HL-60 (cell line): ENCODE results near the gene ADCYAP1R1.

Experiments
- POLR2AphosphoS5 ChIP-seq: IDR thresholded peaks from 2 replicates; pipeline ENCODE4 v1.6.1; 2012; ENCODE audit warnings: low read depth
- TF ChIP-seq, protein P1 (sequence below): IDR thresholded peaks from one replicate; pipeline ENCODE4 v1.5.1; 2011; ENCODE audit warnings: low read length, control low read depth, inconsistent platforms; ENCODE audit not compliant: insufficient read depth

DNA sequence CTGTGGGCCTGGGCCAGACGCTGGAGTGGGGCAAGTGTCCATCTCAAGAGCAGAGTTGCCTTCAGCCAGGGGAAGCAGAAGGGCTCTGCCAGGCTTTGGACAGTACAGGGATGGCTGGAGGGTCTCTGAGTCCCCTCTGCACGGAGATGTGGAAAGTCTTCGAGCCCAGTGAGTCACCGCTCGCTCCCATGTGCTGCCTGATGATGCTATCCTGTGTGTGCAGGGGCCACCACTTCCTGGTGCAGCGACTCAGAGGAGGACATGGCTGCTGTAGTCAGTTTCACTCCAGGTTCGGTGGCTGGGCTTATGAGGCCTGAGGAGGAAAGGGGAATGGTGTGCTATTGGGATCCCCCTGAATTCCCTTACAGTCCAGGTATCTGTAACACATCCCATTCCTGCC, 6.0 kb downstream of the ADCYAP1R1 start:
- TF ChIP-seq, protein P1, sequence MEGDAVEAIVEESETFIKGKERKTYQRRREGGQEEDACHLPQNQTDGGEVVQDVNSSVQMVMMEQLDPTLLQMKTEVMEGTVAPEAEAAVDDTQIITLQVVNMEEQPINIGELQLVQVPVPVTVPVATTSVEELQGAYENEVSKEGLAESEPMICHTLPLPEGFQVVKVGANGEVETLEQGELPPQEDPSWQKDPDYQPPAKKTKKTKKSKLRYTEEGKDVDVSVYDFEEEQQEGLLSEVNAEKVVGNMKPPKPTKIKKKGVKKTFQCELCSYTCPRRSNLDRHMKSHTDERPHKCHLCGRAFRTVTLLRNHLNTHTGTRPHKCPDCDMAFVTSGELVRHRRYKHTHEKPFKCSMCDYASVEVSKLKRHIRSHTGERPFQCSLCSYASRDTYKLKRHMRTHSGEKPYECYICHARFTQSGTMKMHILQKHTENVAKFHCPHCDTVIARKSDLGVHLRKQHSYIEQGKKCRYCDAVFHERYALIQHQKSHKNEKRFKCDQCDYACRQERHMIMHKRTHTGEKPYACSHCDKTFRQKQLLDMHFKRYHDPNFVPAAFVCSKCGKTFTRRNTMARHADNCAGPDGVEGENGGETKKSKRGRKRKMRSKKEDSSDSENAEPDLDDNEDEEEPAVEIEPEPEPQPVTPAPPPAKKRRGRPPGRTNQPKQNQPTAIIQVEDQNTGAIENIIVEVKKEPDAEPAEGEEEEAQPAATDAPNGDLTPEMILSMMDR, result no peak
- TF ChIP-seq POLR2AphosphoS5, result no peak
